Activated naive CD4-positive, alpha-beta T cell treated with anti-CD3 and anti-CD28 coated beads, Interleukin-2, amount 10 ng/mL, durations not matched to agents 7 days and 5 days (primary cell): ENCODE results near the gene PBX2.

Experiments used
- CTCF ChIA-PET: fragments of 350-600 bp; sonication (Branson Sonifier 250); formaldehyde crosslinking; loops from one replicate; lab custom pipeline; 2021; ENCODE audit warnings: antibody characterized with exemption; lab: Charles Lee
- DNase-seq: peaks from one replicate; pipeline ENCODE4 v3.0.0-alpha.2; 2020
- H3K27ac Mint-ChIP-seq: one replicate; pipeline ENCODE4 v1.8.0; 2021; ENCODE audit warnings: mild to moderate bottlenecking, moderate library complexity, mixed read lengths
- H3K27me3 Mint-ChIP-seq: one replicate; pipeline ENCODE4 v1.8.0; 2021; ENCODE audit warnings: mild to moderate bottlenecking, mixed read lengths
- H3K36me3 Mint-ChIP-seq: one replicate; pipeline ENCODE4 v1.8.0; 2021; ENCODE audit warnings: mixed read lengths
- H3K4me1 Mint-ChIP-seq: one replicate; pipeline ENCODE4 v1.8.0; 2021; ENCODE audit warnings: mixed read lengths
- H3K4me3 Mint-ChIP-seq: one replicate; pipeline ENCODE4 v1.8.0; 2021; ENCODE audit warnings: mild to moderate bottlenecking, moderate library complexity, mixed read lengths
- H3K9me3 Mint-ChIP-seq: one replicate; pipeline ENCODE4 v1.8.0; 2021; ENCODE audit warnings: mixed read lengths

Gene PBX2

DNA sequence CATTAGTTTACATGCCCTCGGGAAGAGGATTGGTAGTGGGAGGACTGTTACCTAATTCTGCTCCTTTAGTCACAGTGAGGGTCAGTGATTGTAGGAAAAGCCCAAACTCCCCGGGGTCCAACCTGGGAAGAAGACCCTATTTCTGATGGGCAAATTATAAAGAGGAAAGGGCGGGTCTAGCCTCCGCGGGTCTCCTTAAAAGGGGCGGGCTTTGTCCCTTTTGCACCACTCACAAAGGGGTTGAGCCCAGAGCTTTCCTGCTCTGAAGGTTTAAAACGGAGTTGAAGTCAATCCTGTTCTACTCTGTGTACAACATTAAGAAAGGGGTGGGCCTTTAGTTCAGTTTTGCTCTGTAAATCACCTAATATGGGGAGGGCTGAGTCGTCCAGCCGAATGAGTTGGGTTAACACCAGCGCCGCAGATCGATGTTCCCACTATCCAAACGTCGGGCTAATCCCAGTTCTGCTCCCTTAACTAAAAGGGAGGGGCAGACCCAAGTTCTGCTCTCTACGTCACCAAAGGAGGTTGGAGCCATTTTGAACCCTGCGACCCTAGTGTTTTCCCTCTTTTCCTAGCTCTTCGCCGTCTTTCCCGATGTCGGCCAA is 12.7 kb downstream of the PBX2 start:
- peak; percentile 65 for DNase-seq
- H3K36me3 Mint-ChIP-seq, result peaks cover 21% of the 10 kb centered on the region
- H3K27ac Mint-ChIP-seq, result peak overlapping the region; percentile 92
- CTCF ChIA-PET, result interaction anchor here (0.7 to 1.8 kb wide), 3 partner anchors 14 to 18 kb away, joined by 3 to 9 read pairs (median 5); partner anchors contain the start of gene GPSM3
- no peaks in the 10 kb centered on the region for H3K27me3 Mint-ChIP-seq
- peaks cover 73% of the 10 kb centered on the region for H3K4me1 Mint-ChIP-seq
- H3K9me3 Mint-ChIP-seq, result no peaks in the 10 kb centered on the region
- peak overlapping the region; percentile 85 for H3K4me3 Mint-ChIP-seq

DNA sequence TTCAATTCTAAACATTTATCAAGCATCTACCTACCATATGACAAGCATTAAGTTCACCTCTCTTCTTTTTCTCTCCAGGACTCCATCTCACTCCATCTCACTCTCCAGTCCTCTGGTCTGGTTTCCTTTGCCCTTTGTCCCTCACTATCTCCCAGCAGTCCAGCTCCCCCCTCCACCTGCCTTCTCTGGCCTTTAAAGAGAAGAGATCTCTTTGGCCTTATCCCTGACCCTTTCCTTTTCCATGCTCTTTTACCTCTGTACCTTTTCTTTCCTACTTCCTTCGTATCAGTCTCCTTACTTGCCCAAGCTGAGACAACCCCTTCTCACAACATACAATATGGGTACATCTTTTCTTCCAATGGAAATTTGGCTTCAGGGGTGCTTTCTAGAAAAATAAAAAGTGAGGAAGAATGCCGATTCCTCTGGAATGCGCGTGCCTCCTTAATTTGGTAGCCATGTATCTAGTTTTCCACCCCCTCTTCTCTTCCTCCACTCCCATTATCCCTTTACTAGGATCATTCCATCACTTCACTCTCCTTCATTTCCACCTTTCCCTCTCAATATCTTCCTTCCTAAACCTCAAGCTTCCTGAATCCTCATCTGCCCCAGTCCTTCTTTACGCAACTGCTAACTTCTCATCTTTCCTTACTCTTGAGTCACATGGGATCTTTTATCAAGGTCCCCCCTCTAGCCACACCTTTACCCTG is 13.4 kb downstream of the PBX2 start:
- Mint-ChIP-seq H3K4me1 (peaks cover 73% of the 10 kb centered on the region), H3K27me3 (no peaks in the 10 kb centered on the region), H3K4me3 (peak overlapping the region; percentile 85), H3K27ac (peak overlapping the region; percentile 92), H3K36me3 (peaks cover 21% of the 10 kb centered on the region), H3K9me3 (no peaks in the 10 kb centered on the region)
- CTCF ChIA-PET, result interaction anchor here (1.3 to 1.8 kb wide), 2 partner anchors 14 to 19 kb away, joined by 5 to 9 read pairs; no protein-coding TSS in a partner anchor
- no peak for DNase-seq

DNA sequence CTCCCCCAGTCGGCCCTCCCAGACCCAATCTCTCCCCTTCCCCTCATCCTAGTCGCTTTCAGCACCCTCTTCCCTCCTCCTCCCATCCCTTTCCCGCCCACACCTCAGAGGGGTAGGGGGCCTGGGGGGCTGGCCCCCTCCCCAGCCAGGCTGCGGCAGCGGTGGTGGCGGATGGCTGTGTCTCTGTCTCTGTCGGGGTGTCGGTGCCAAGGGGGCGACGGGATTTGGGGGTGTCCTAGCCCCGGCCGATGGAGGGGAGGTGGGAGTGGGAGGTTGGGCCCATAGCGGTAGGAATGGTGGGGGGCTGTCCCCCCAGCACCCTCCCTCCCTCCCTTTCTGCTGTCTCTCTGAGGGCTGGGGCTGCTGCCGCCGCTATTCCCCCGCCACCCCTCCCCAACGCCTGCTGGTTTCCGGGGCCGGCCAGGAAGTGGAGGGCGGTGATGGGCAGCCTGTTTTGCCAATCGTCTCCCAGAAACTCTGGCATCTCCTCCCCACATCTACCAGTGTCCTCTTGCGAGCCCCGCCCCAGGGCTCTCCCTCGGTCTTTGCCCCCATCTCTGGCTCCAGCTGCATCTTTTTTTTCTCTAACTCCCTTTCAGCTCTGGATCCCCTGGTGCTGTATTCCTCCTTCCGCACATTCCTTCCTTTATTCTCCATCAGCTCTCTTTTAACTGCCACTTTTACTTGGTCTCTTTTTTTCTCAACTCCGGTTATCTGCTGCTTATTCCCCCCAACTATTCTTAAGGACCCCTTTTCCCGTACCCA is 14.1 kb downstream of the PBX2 start, which contains the start of gene AGPAT1:
Gene AGPAT1, minus strand, starts transcription at position 374 of the 765 bp plus-strand sequence. CDS start 4,588 bp downstream, outside the sequence.
- peak; percentile 98 for DNase-seq
- CTCF ChIA-PET, result no interaction called here
- Mint-ChIP-seq H3K4me1 (peaks cover 70% of the 10 kb centered on the region), H3K9me3 (no peaks in the 10 kb centered on the region), H3K36me3 (peaks cover 24% of the 10 kb centered on the region), H3K27ac (peak within 1 kb of the TSS; percentile 92), H3K27me3 (no peaks in the 10 kb centered on the region), H3K4me3 (peak within 1 kb of the TSS; percentile 85)

DNA sequence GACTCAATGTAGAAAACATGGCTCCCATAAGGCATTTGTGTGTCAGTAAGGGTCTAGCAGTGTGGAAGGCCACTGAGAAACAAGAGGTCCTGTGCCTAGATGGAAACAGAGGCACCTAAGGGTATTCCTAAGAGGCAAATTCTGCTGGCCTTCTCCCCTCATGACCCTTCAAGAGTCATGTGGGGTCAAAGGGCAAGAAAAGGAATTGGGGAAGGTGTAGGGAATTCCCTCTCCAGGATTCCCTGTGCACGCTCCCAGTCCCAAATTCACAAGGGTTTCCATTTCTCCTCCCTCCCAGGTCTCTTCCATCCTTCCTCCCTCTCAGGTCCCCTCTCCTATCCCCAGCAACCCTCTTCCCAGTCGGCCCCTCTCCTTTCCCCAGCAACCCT is 14.7 kb downstream of the PBX2 start:
- no peak for DNase-seq
- CTCF ChIA-PET, result no interaction called here
- Mint-ChIP-seq H3K27ac (no peak overlapping the region), H3K4me3 (peak overlapping the region; percentile 85), H3K36me3 (peaks cover 24% of the 10 kb centered on the region), H3K9me3 (no peaks in the 10 kb centered on the region), H3K27me3 (no peaks in the 10 kb centered on the region), H3K4me1 (peaks cover 64% of the 10 kb centered on the region)

- no peak for DNase-seq
- no peaks in the 10 kb centered on the region for H3K9me3 Mint-ChIP-seq
- CTCF ChIA-PET, result no interaction called here
- H3K4me1 Mint-ChIP-seq, result peaks cover 55% of the 10 kb centered on the region
- H3K27ac Mint-ChIP-seq, result no peak overlapping the region
- no peaks in the 10 kb centered on the region for H3K27me3 Mint-ChIP-seq
- H3K36me3 Mint-ChIP-seq, result peaks cover 30% of the 10 kb centered on the region
- H3K4me3 Mint-ChIP-seq, result peak overlapping the region; percentile 85
Measured at GRCh38 chr6:32174416-32174815, 15.6 kb downstream of the PBX2 start.

GRCh38 chr6:32173051-32173727 is 16.8 kb downstream of the PBX2 start:
- peak overlapping the region; percentile 46 for H3K27ac Mint-ChIP-seq
- no peak overlapping the region for H3K4me3 Mint-ChIP-seq
- H3K4me1 Mint-ChIP-seq, result peaks cover 45% of the 10 kb centered on the region

GRCh38 chr6:32171234-32171633 is 18.8 kb downstream of the PBX2 start:
- CTCF ChIA-PET, result interaction anchor here (1.1 kb wide), 1 partner anchor 24 kb away, joined by 3 read pairs; no protein-coding TSS in a partner anchor
- Mint-ChIP-seq H3K4me3 (no peak overlapping the region), H3K36me3 (peaks cover 36% of the 10 kb centered on the region), H3K4me1 (peaks cover 31% of the 10 kb centered on the region), H3K27me3 (no peaks in the 10 kb centered on the region), H3K9me3 (no peaks in the 10 kb centered on the region), H3K27ac (peak overlapping the region; percentile 39)
- DNase-seq, result no peak

More at GRCh38 chr6:32173051-32173727, 16.8 kb downstream of the PBX2 start:
- CTCF ChIA-PET, result no interaction called here
- no peak for DNase-seq
- Mint-ChIP-seq H3K36me3 (peaks cover 28% of the 10 kb centered on the region), H3K9me3 (no peaks in the 10 kb centered on the region), H3K27me3 (no peaks in the 10 kb centered on the region)

DNA sequence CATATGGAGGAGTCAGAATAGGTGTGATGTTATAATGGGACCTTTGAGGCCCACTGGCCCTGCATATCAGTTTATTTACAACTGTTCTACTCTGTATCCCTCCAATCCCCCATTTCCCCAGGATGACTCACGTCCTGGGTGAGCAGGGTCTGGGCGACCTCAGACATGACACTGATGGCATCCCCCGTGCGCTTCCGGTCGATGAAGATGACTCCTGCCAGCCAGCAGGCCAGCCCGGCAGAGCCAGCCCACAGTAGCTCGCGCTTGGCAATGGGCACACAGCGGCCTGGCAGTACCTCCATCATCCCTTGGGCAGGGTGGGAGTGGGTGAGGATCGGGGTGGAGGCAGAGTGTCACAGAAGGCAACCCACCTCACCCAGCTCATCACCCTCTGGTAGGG is 19.7 kb downstream of the PBX2 start:
- H3K9me3 Mint-ChIP-seq, result no peaks in the 10 kb centered on the region
- peaks cover 27% of the 10 kb centered on the region for H3K4me1 Mint-ChIP-seq
- no peak overlapping the region for H3K27ac Mint-ChIP-seq
- no peak overlapping the region for H3K4me3 Mint-ChIP-seq
- H3K36me3 Mint-ChIP-seq, result peaks cover 36% of the 10 kb centered on the region
- CTCF ChIA-PET, result no interaction called here
- DNase-seq, result no peak
- no peaks in the 10 kb centered on the region for H3K27me3 Mint-ChIP-seq

DNA sequence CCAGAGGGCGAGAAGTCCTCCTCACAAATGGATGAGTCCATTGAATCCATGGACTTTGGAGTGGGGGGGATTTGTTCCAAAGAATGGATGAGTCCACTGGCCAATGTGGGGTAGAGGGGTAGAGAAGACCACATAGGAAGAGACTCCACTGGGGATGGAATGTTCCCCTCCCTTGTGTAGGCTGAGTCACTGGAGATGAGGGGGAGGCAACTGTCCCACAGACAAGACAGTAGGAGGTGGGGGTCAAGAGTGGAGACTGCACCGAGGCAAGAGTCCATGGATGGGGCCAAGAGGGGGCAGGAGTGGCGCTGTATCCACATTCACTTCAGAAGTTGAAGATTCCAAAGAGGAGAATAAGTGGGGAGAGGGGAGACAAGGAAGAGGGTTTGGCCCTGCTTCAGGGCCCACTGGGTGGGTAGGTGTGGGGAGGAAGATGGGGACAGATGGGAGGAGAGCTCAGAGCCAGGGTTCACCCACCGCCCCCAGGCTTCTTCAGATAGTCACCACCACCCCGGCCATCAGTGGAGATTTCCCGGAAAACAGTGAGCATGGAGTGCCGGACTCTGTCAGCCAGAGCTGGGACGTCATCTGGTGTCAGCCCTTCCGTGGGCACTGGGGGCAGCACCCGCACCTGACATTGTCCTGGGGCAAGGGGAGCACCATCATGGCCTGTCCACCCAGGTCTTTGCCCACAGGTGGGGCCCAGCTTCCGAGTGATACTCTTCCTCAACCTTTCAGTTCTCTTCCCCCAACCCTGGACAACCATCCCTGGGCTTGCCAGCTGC is 21.0 kb downstream of the PBX2 start:
- Mint-ChIP-seq H3K9me3 (no peaks in the 10 kb centered on the region), H3K36me3 (peaks cover 36% of the 10 kb centered on the region), H3K4me1 (peaks cover 16% of the 10 kb centered on the region), H3K27ac (no peak overlapping the region), H3K27me3 (no peaks in the 10 kb centered on the region), H3K4me3 (no peak overlapping the region)
- CTCF ChIA-PET, result no interaction called here
- no peak for DNase-seq

- H3K36me3 Mint-ChIP-seq, result peaks cover 36% of the 10 kb centered on the region
- H3K4me3 Mint-ChIP-seq, result no peak overlapping the region
- no peaks in the 10 kb centered on the region for H3K9me3 Mint-ChIP-seq
- H3K27ac Mint-ChIP-seq, result no peak overlapping the region
- DNase-seq, result no peak
- CTCF ChIA-PET, result no interaction called here
- no peaks in the 10 kb centered on the region for H3K27me3 Mint-ChIP-seq
- H3K4me1 Mint-ChIP-seq, result peaks cover 10% of the 10 kb centered on the region
Measured at GRCh38 chr6:32168350-32168749, 21.7 kb downstream of the PBX2 start.

GRCh38 chr6:32167761-32168262 is 22.2 kb downstream of the PBX2 start:
- CTCF ChIA-PET, result no interaction called here

GRCh38 chr6:32167154-32167760 is 22.7 kb downstream of the PBX2 start:
- no peak overlapping the region for H3K4me3 Mint-ChIP-seq
- CTCF ChIA-PET, result interaction anchor here (1.9 kb wide), 1 partner anchor 49 kb away, joined by 4 read pairs; no protein-coding TSS in a partner anchor
- peaks cover 37% of the 10 kb centered on the region for H3K36me3 Mint-ChIP-seq
- H3K27me3 Mint-ChIP-seq, result no peaks in the 10 kb centered on the region
- no peak overlapping the region for H3K27ac Mint-ChIP-seq
- no peaks in the 10 kb centered on the region for H3K4me1 Mint-ChIP-seq
- no peak for DNase-seq
- no peaks in the 10 kb centered on the region for H3K9me3 Mint-ChIP-seq

More at GRCh38 chr6:32167761-32168262, 22.2 kb downstream of the PBX2 start:
- Mint-ChIP-seq H3K27me3 (no peaks in the 10 kb centered on the region), H3K4me1 (peaks cover 4% of the 10 kb centered on the region), H3K27ac (no peak overlapping the region), H3K36me3 (peaks cover 37% of the 10 kb centered on the region), H3K4me3 (no peak overlapping the region), H3K9me3 (no peaks in the 10 kb centered on the region)
- no peak for DNase-seq
